ENCODE results near the gene ATP13A4.
"Not testable (repeated sequence)": the region's sequence is repeated elsewhere in the genome, so short reads cannot be mapped to it uniquely, and the experiment has no call there.

The ATP13A4 gene

GRCh38 chr3:193559100-193559499, 4.4 kb upstream of the ATP13A4 start:
- no peak for DNase-seq (ENCODE audit: low read depth in 2 of 2)

- no peak for DNase-seq (ENCODE audit: low read depth in 2 of 2)
Measured at GRCh38 chr3:193556841-193557240, 2.1 kb upstream of the ATP13A4 start.

- DNase-seq (ENCODE audit: low read depth in 2 of 2), result no peak
Measured at GRCh38 chr3:193553586-193553985, 1.1 kb downstream of the ATP13A4 start.

- no peak for DNase-seq (ENCODE audit: low read depth in 2 of 2)
Measured at GRCh38 chr3:193552923-193553322, 1.8 kb downstream of the ATP13A4 start.

GRCh38 chr3:193548406-193548805, 6.3 kb downstream of the ATP13A4 start:
- no peak for DNase-seq (ENCODE audit: low read depth in 2 of 2)

- no peak for DNase-seq (ENCODE audit: low read depth in 2 of 2)
Measured at GRCh38 chr3:193546129-193546528, 8.6 kb downstream of the ATP13A4 start.

- no peak for DNase-seq (ENCODE audit: low read depth in 2 of 2)
Measured at GRCh38 chr3:193545304-193545703, 9.4 kb downstream of the ATP13A4 start.

GRCh38 chr3:193544289-193544688, 10.4 kb downstream of the ATP13A4 start:
- DNase-seq (ENCODE audit: low read depth in 2 of 2), result no peak

- DNase-seq (ENCODE audit: low read depth in 2 of 2), result no peak
Measured at GRCh38 chr3:193530231-193531165, 24.2 kb downstream of the ATP13A4 start.

GRCh38 chr3:193526085-193526484, 28.6 kb downstream of the ATP13A4 start:
- DNase-seq (ENCODE audit: low read depth in 2 of 2), result not testable (repeated sequence)

GRCh38 chr3:193522473-193522872, 32.2 kb downstream of the ATP13A4 start:
- DNase-seq (ENCODE audit: low read depth in 2 of 2), result no peak

GRCh38 chr3:193520738-193521137, 34.0 kb downstream of the ATP13A4 start:
- no peak for DNase-seq (ENCODE audit: low read depth in 2 of 2)

- no peak for DNase-seq (ENCODE audit: low read depth in 2 of 2)
Measured at GRCh38 chr3:193515966-193516365, 38.7 kb downstream of the ATP13A4 start.

- DNase-seq (ENCODE audit: low read depth in 2 of 2), result no peak
Measured at GRCh38 chr3:193510154-193510553, 44.5 kb downstream of the ATP13A4 start.

GRCh38 chr3:193509103-193509965, 45.4 kb downstream of the ATP13A4 start:
- DNase-seq (ENCODE audit: low read depth in 2 of 2), result no peak

GRCh38 chr3:193508108-193508507, 46.6 kb downstream of the ATP13A4 start:
- no peak for DNase-seq (ENCODE audit: low read depth in 2 of 2)

GRCh38 chr3:193507566-193507965, 47.1 kb downstream of the ATP13A4 start:
- DNase-seq (ENCODE audit: low read depth in 2 of 2), result no peak

- no peak for DNase-seq (ENCODE audit: low read depth in 2 of 2)
Measured at GRCh38 chr3:193506921-193507320, 47.8 kb downstream of the ATP13A4 start.

GRCh38 chr3:193502871-193503270, 51.8 kb downstream of the ATP13A4 start:
- DNase-seq (ENCODE audit: low read depth in 2 of 2), result no peak

- DNase-seq (ENCODE audit: low read depth in 2 of 2), result no peak
Measured at GRCh38 chr3:193499801-193500485, 54.8 kb downstream of the ATP13A4 start.

GRCh38 chr3:193499136-193499770, 55.4 kb downstream of the ATP13A4 start:
- no peak for DNase-seq (ENCODE audit: low read depth in 2 of 2)

- no peak for DNase-seq (ENCODE audit: low read depth in 2 of 2)
Measured at GRCh38 chr3:193498215-193498614, 56.5 kb downstream of the ATP13A4 start.
